Panc1 (cell line): Measurements from ENCODE around the gene FES. TPM values are rescaled to one million over a fixed set of nuclear protein-coding genes. Genes with fewer than 3 reads are reported as not detected.

Experiments used
- ATAC-seq: fragments of 200-7000 bp; cut with Tn5 transposase; 2 replicates; pipeline ENCODE4 v1.9.1; 2020; ENCODE audit warnings: mild to moderate bottlenecking, moderate library complexity
- BruUV-seq: library from RNA; stranded (reverse); fragments of 400-500 nt; replicated peaks from 2 replicates; lab custom pipeline; 2021; lab: Mats Ljungman, UMichigan
- CTCF ChIA-PET: fragments of 300-600 bp; sonication (Branson Sonifier 250); formaldehyde crosslinking; loops from one replicate; lab custom pipeline; 2022; ENCODE audit warnings: antibody characterized with exemption; lab: Charles Lee
- POLR2A ChIA-PET: fragments of 300-600 bp; sonication (Branson Sonifier 250); formaldehyde crosslinking; loops from one replicate; lab custom pipeline; 2022; ENCODE audit warnings: antibody characterized with exemption; lab: Charles Lee
- DNase-seq: peaks from one replicate; pipeline ENCODE4 v3.0.0-alpha.2; 2010; ENCODE audit warnings: low read depth, low spot score
- H3K27ac ChIP-seq: 2 replicates; pipeline ENCODE4 v1.5.1; 2011; ENCODE audit warnings: mild to moderate bottlenecking, low read length, inconsistent platforms
- H3K27me3 ChIP-seq: fragments of 200-500 bp; sonication (Bioruptor generic); 2 replicates; pipeline ENCODE4 v1.6.0; 2014; ENCODE audit warnings: low read length, inconsistent platforms; ENCODE audit not compliant: control insufficient read depth, insufficient read depth
- H3K36me3 ChIP-seq: fragments of 200-500 bp; sonication (Bioruptor generic); 2 replicates; pipeline ENCODE4 v1.5.1; 2014; ENCODE audit warnings: inconsistent platforms, mild to moderate bottlenecking, low read length, moderate library complexity; ENCODE audit not compliant: control insufficient read depth, insufficient read depth
- H3K4me1 ChIP-seq: 2 replicates; pipeline ENCODE4 v1.5.1; 2011; ENCODE audit warnings: inconsistent platforms, mild to moderate bottlenecking, low read length, moderate library complexity; ENCODE audit not compliant: control insufficient read depth, insufficient read depth
- H3K4me3 ChIP-seq, 2 experiments: 2 replicates each; pipeline ENCODE4 v1.5.1; 2011 to 2012; ENCODE audit warnings: low read depth in 2 of 2, low read length in 2 of 2, mild to moderate bottlenecking in 2 of 2, inconsistent platforms in 1 of 2, moderate library complexity in 1 of 2
- H3K9me3 ChIP-seq: fragments of 200-500 bp; sonication (Bioruptor generic); 2 replicates; pipeline ENCODE4 v1.5.1; 2014; ENCODE audit warnings: low read depth, mild to moderate bottlenecking, inconsistent platforms, low read length, moderate library complexity; ENCODE audit not compliant: control insufficient read depth, insufficient read depth
- POLR2AphosphoS5 ChIP-seq: IDR thresholded peaks from 2 replicates; pipeline ENCODE4 v1.6.1; 2012; ENCODE audit warnings: mild to moderate bottlenecking, low read depth, low read length, moderate library complexity
- SIN3A ChIP-seq: IDR thresholded peaks from 2 replicates; pipeline ENCODE4 v1.6.1; 2012; ENCODE audit warnings: low read depth, mild to moderate bottlenecking, low read length, moderate library complexity, borderline replicate concordance; ENCODE audit not compliant: insufficient read depth
- TCF7L2 ChIP-seq: IDR thresholded peaks from 2 replicates; pipeline ENCODE4 v1.6.1; 2011; ENCODE audit warnings: mild to moderate bottlenecking, low read depth, low read length, inconsistent platforms
- in situ Hi-C: cut with HindIII; loops from 2 replicates; pipeline ENCODE4 v1.10.0; 2016; ENCODE audit warnings: low sequenced_read_pairs, low pct_unique_long_range_greater_than_20kb
- intact Hi-C: fragments of 100-400 bp; cut with micrococcal nuclease; formaldehyde crosslinking; loops from one replicate; pipeline ENCODE4 v1.10.0; 2022; ENCODE audit not compliant: unreplicated experiment
- total RNA-seq: library from RNA; stranded (reverse); gene quantifications from one replicate; pipeline ENCODE4 v1.2.1, GENCODE V29; 2021; ENCODE audit not compliant: unreplicated experiment
- TF ChIP-seq, protein P1 (sequence below), 2 experiments: IDR thresholded peaks; 2 replicates each; pipeline ENCODE4 v1.6.1; 2011 to 2012; ENCODE audit warnings: low read depth in 2 of 2, control low read depth in 1 of 2, low read length in 1 of 2, mild to moderate bottlenecking in 1 of 2, moderate library complexity in 1 of 2; ENCODE audit not compliant: insufficient read depth in 1 of 2
- TF ChIP-seq, protein P2 (sequence below): fragments of 450-650 bp; IDR thresholded peaks from 2 replicates; pipeline ENCODE4 v1.5.1; 2017; ENCODE audit warnings: mild to moderate bottlenecking

The FES gene
- total RNA-seq, 1 experiment from 2014 or later: 0.64 TPM

DNA sequence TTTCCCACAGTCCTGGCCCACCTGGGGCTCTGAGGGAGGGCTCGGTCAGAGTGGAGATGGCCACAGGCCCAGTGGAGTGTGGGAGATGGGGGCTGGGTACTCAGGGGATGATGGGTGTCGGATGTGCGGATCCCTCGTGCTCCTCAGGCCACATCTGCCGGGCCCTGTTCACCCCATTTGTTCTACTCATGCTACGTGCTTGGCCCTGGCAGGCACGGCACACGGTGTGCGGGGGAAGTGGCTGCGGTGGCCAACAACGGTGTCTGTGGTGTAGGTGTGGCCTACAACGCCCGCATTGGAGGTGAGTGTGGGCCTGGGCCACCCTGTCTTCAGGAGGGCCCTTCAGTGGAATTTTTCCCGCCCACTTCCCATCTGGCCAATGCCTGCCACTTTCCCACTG lies 7.0 kb upstream of the FES start:
- no TSS peak for BruUV-seq
- ChIA-PET POLR2A (no interaction called here), CTCF (no interaction called here)
- Histone ChIP-seq H3K9me3 (no peaks in the 10 kb centered on the region), H3K27ac (no peak overlapping the region), H3K4me3 (no peak overlapping the region), H3K27me3 (no peaks in the 10 kb centered on the region), H3K36me3 (peaks cover 3% of the 10 kb centered on the region; the same call in 1 of the 2 replicates), H3K4me1 (peaks cover 24% of the 10 kb centered on the region)
- intact Hi-C loops (no loop called here), in situ Hi-C loops (no loop called here)
- TF ChIP-seq SIN3A (no peak), TCF7L2 (no peak)
- TF ChIP-seq, protein P1, sequence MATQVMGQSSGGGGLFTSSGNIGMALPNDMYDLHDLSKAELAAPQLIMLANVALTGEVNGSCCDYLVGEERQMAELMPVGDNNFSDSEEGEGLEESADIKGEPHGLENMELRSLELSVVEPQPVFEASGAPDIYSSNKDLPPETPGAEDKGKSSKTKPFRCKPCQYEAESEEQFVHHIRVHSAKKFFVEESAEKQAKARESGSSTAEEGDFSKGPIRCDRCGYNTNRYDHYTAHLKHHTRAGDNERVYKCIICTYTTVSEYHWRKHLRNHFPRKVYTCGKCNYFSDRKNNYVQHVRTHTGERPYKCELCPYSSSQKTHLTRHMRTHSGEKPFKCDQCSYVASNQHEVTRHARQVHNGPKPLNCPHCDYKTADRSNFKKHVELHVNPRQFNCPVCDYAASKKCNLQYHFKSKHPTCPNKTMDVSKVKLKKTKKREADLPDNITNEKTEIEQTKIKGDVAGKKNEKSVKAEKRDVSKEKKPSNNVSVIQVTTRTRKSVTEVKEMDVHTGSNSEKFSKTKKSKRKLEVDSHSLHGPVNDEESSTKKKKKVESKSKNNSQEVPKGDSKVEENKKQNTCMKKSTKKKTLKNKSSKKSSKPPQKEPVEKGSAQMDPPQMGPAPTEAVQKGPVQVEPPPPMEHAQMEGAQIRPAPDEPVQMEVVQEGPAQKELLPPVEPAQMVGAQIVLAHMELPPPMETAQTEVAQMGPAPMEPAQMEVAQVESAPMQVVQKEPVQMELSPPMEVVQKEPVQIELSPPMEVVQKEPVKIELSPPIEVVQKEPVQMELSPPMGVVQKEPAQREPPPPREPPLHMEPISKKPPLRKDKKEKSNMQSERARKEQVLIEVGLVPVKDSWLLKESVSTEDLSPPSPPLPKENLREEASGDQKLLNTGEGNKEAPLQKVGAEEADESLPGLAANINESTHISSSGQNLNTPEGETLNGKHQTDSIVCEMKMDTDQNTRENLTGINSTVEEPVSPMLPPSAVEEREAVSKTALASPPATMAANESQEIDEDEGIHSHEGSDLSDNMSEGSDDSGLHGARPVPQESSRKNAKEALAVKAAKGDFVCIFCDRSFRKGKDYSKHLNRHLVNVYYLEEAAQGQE (IDR thresholded peaks at IDR 0.05; ENCODE audit: insufficient read depth in 1 of 2, low read depth in 2 of 2, low read length in 1 of 2): no peak
- ATAC-seq: no peak
- DNase-seq: no peak

DNA sequence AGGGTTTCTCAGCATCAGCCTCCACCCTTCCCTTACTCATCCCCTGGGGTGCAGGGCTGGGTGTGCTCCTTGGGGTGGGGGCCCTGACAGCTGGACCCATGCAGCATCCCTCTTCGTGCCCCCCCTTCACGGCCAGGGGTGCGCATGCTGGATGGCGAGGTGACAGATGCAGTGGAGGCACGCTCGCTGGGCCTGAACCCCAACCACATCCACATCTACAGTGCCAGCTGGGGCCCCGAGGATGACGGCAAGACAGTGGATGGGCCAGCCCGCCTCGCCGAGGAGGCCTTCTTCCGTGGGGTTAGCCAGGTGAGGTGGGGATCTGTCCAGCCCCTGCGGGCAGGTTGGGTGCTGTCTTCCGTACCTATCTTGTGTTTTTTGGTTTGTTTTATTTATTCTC lies 6.3 kb upstream of the FES start:
- no peaks in the 10 kb centered on the region for H3K9me3 ChIP-seq
- in situ Hi-C loops (no loop called here), intact Hi-C loops (no loop called here)
- no peak for ATAC-seq
- TF ChIP-seq TCF7L2 (no peak), SIN3A (no peak), POLR2AphosphoS5 (no peak)
- TF ChIP-seq, protein P2, sequence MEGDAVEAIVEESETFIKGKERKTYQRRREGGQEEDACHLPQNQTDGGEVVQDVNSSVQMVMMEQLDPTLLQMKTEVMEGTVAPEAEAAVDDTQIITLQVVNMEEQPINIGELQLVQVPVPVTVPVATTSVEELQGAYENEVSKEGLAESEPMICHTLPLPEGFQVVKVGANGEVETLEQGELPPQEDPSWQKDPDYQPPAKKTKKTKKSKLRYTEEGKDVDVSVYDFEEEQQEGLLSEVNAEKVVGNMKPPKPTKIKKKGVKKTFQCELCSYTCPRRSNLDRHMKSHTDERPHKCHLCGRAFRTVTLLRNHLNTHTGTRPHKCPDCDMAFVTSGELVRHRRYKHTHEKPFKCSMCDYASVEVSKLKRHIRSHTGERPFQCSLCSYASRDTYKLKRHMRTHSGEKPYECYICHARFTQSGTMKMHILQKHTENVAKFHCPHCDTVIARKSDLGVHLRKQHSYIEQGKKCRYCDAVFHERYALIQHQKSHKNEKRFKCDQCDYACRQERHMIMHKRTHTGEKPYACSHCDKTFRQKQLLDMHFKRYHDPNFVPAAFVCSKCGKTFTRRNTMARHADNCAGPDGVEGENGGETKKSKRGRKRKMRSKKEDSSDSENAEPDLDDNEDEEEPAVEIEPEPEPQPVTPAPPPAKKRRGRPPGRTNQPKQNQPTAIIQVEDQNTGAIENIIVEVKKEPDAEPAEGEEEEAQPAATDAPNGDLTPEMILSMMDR: no peak
- TF ChIP-seq, protein P1 (IDR thresholded peaks at IDR 0.05; ENCODE audit: insufficient read depth in 1 of 2, low read depth in 2 of 2, low read length in 1 of 2): no peak
- DNase-seq: no peak
- no TSS peak for BruUV-seq
- ChIA-PET POLR2A (no interaction called here), CTCF (no interaction called here)
- peaks cover 3% of the 10 kb centered on the region; the same call in 1 of the 2 replicates for H3K36me3 ChIP-seq
- H3K4me1 ChIP-seq: peaks cover 17% of the 10 kb centered on the region
- no peaks in the 10 kb centered on the region for H3K27me3 ChIP-seq
- H3K4me3 ChIP-seq: no peak overlapping the region
- H3K27ac ChIP-seq: no peak overlapping the region
